HEK293 (cell line): ENCODE measurements around the gene RNF11.
A peak's percentile ranks its signal among the peaks of the same experiment; 100 is the strongest.

Experiments used
- AEBP2 ChIP-seq: fragments of 450-650 bp; formaldehyde crosslinking; IDR thresholded peaks from 2 replicates; pipeline ENCODE4 v1.5.1; 2016; ENCODE audit warnings: missing biosample characterization, missing genetic modification characterization, borderline replicate concordance
- HOXC10 ChIP-seq: sonication (generic); formaldehyde crosslinking; IDR thresholded peaks from 2 replicates; pipeline ENCODE4 v1.8.1; 2023; ENCODE audit warnings: mild to moderate bottlenecking, missing genetic modification reagents
- HOXD13 ChIP-seq: sonication (generic); formaldehyde crosslinking; IDR thresholded peaks from 2 replicates; pipeline ENCODE4 v1.8.0; 2022; ENCODE audit warnings: missing genetic modification reagents, borderline replicate concordance
- KLF10 ChIP-seq: fragments of 450-650 bp; IDR thresholded peaks from 2 replicates; pipeline ENCODE4 v1.5.1; 2018; ENCODE audit warnings: missing biosample characterization, mild to moderate bottlenecking, missing genetic modification characterization
- KLF8 ChIP-seq: fragments of 450-650 bp; formaldehyde crosslinking; IDR thresholded peaks from 2 replicates; pipeline ENCODE4 v1.5.1; 2016; ENCODE audit warnings: missing biosample characterization, missing genetic modification characterization
- KLF9 ChIP-seq: fragments of 450-650 bp; formaldehyde crosslinking; IDR thresholded peaks from 2 replicates; pipeline ENCODE4 v1.5.1; 2016; ENCODE audit warnings: missing biosample characterization, missing genetic modification characterization, low read depth
- OVOL3 ChIP-seq: fragments of 450-650 bp; formaldehyde crosslinking; IDR thresholded peaks from 2 replicates; pipeline ENCODE4 v1.5.1; 2016; ENCODE audit warnings: missing biosample characterization, missing genetic modification characterization
- SCRT1 ChIP-seq: fragments of 450-650 bp; formaldehyde crosslinking; IDR thresholded peaks from 2 replicates; pipeline ENCODE4 v1.5.1; 2016; ENCODE audit warnings: missing biosample characterization, missing genetic modification characterization, borderline replicate concordance
- ZBTB21 ChIP-seq: fragments of 450-650 bp; formaldehyde crosslinking; IDR thresholded peaks from 2 replicates; pipeline ENCODE4 v1.5.1; 2017; ENCODE audit warnings: missing biosample characterization, missing genetic modification characterization
- ZBTB49 ChIP-seq: fragments of 450-650 bp; formaldehyde crosslinking; IDR thresholded peaks from 2 replicates; pipeline ENCODE4 v1.5.1; 2016; ENCODE audit warnings: missing biosample characterization, missing genetic modification characterization, low read depth
- ZBTB6 ChIP-seq: fragments of 450-650 bp; formaldehyde crosslinking; IDR thresholded peaks from 2 replicates; pipeline ENCODE4 v1.5.1; 2017; ENCODE audit warnings: missing biosample characterization, missing genetic modification characterization
- ZEB2 ChIP-seq: fragments of 450-650 bp; formaldehyde crosslinking; IDR thresholded peaks from 2 replicates; pipeline ENCODE4 v1.5.1; 2016; ENCODE audit warnings: missing biosample characterization, missing genetic modification characterization
- ZNF157 ChIP-seq: fragments of 450-650 bp; formaldehyde crosslinking; IDR thresholded peaks from 2 replicates; pipeline ENCODE4 v1.5.1; 2016; ENCODE audit warnings: missing biosample characterization, missing genetic modification characterization
- ZNF19 ChIP-seq: fragments of 450-650 bp; formaldehyde crosslinking; IDR thresholded peaks from 2 replicates; pipeline ENCODE4; 2016; ENCODE audit warnings: missing biosample characterization, missing genetic modification characterization, low read depth
- ZNF2 ChIP-seq: fragments of 450-650 bp; formaldehyde crosslinking; IDR thresholded peaks from 2 replicates; pipeline ENCODE4 v1.5.1; 2016; ENCODE audit warnings: missing biosample characterization, missing genetic modification characterization
- ZNF214 ChIP-seq: fragments of 450-650 bp; formaldehyde crosslinking; IDR thresholded peaks from 2 replicates; pipeline ENCODE4 v1.5.1; 2017; ENCODE audit warnings: missing biosample characterization, mild to moderate bottlenecking, missing genetic modification characterization, borderline replicate concordance
- ZNF221 ChIP-seq: fragments of 450-650 bp; formaldehyde crosslinking; IDR thresholded peaks from 2 replicates; pipeline ENCODE4 v1.5.1; 2017; ENCODE audit warnings: missing biosample characterization, missing genetic modification characterization, borderline replicate concordance
- ZNF23 ChIP-seq: fragments of 450-650 bp; formaldehyde crosslinking; IDR thresholded peaks from 2 replicates; pipeline ENCODE4 v1.5.1; 2016; ENCODE audit warnings: missing biosample characterization, missing genetic modification characterization, borderline replicate concordance
- ZNF266 ChIP-seq: fragments of 450-650 bp; formaldehyde crosslinking; IDR thresholded peaks from 2 replicates; pipeline ENCODE4 v1.5.1; 2016; ENCODE audit warnings: missing biosample characterization, missing genetic modification characterization, low read depth
- ZNF274 ChIP-seq, 2 experiments: fragments of 200-500 bp in 1 of 2; fragments of 450-650 bp in 1 of 2; sonication (Bioruptor generic) in 1 of 2; formaldehyde crosslinking in 1 of 2; IDR thresholded peaks; 2 replicates each; pipeline versions ENCODE4 v1.5.1 to v1.6.1; 2014 to 2016; ENCODE audit warnings: borderline replicate concordance in 1 of 2, inconsistent platforms in 1 of 2, low read length in 1 of 2, missing biosample characterization in 1 of 2, missing genetic modification characterization in 1 of 2
- ZNF302 ChIP-seq: fragments of 450-650 bp; formaldehyde crosslinking; IDR thresholded peaks from 2 replicates; pipeline ENCODE4 v1.5.1; 2016; ENCODE audit warnings: missing biosample characterization, missing genetic modification characterization, low read depth
- ZNF335 ChIP-seq: fragments of 450-650 bp; formaldehyde crosslinking; conservative IDR thresholded peaks from 2 replicates; pipeline ENCODE4 v1.5.1; 2016; ENCODE audit warnings: missing biosample characterization, missing genetic modification characterization
- ZNF416 ChIP-seq: fragments of 450-650 bp; formaldehyde crosslinking; IDR thresholded peaks from 2 replicates; pipeline ENCODE4 v1.5.1; 2016; ENCODE audit warnings: missing biosample characterization, missing genetic modification characterization
- ZNF48 ChIP-seq: fragments of 450-650 bp; formaldehyde crosslinking; IDR thresholded peaks from 2 replicates; pipeline ENCODE4 v1.5.1; 2016; ENCODE audit warnings: missing biosample characterization, missing genetic modification characterization
- ZNF549 ChIP-seq: fragments of 450-650 bp; IDR thresholded peaks from 2 replicates; pipeline ENCODE4 v1.5.1; 2018; ENCODE audit warnings: missing biosample characterization, missing genetic modification characterization, mild to moderate bottlenecking, inconsistent platforms, moderate library complexity
- ZNF561 ChIP-seq: fragments of 450-650 bp; IDR thresholded peaks from 2 replicates; pipeline ENCODE4 v1.5.1; 2018; ENCODE audit warnings: missing biosample characterization, missing genetic modification characterization, borderline replicate concordance
- ZNF610 ChIP-seq: fragments of 450-650 bp; formaldehyde crosslinking; IDR thresholded peaks from 2 replicates; pipeline ENCODE4 v1.5.1; 2016; ENCODE audit warnings: missing biosample characterization, missing genetic modification characterization, borderline replicate concordance
- ZNF626 ChIP-seq: fragments of 450-650 bp; sonication (Bioruptor Pico); formaldehyde crosslinking; IDR thresholded peaks from 2 replicates; pipeline ENCODE4 v1.5.1; 2018; ENCODE audit warnings: missing biosample characterization, missing genetic modification characterization, inconsistent platforms
- ZNF768 ChIP-seq: fragments of 450-650 bp; formaldehyde crosslinking; IDR thresholded peaks from 2 replicates; pipeline ENCODE4 v1.5.1; 2018; ENCODE audit warnings: missing biosample characterization, mild to moderate bottlenecking, missing genetic modification characterization
- ZSCAN16 ChIP-seq: fragments of 450-650 bp; formaldehyde crosslinking; IDR thresholded peaks from 2 replicates; pipeline ENCODE4 v1.5.1; 2016; ENCODE audit warnings: missing biosample characterization, missing genetic modification characterization
- ZSCAN23 ChIP-seq: fragments of 450-650 bp; formaldehyde crosslinking; IDR thresholded peaks from 2 replicates; pipeline ENCODE4 v1.5.1; 2016; ENCODE audit warnings: missing biosample characterization, missing genetic modification characterization
- ZSCAN30 ChIP-seq: fragments of 450-650 bp; IDR thresholded peaks from 2 replicates; pipeline ENCODE4 v1.5.1; 2018; ENCODE audit warnings: missing biosample characterization, mild to moderate bottlenecking, missing genetic modification characterization, moderate library complexity
- TF ChIP-seq, protein P1 (sequence below): fragments of 450-650 bp; formaldehyde crosslinking; IDR thresholded peaks from 2 replicates; pipeline ENCODE4 v1.5.1; 2017; ENCODE audit warnings: missing biosample characterization, missing genetic modification characterization
- TF ChIP-seq, protein P2 (sequence below): sonication (generic); formaldehyde crosslinking; IDR thresholded peaks from 2 replicates; pipeline ENCODE4 v1.8.1; 2022; ENCODE audit warnings: mild to moderate bottlenecking, moderate library complexity, missing genetic modification reagents

Gene RNF11

GRCh38 chr1:51284487-51284954, 48.4 kb downstream of the RNF11 start (continued):
- no peak for TF ChIP-seq ZNF157 (tag by site-specific recombination)
- TF ChIP-seq ZNF274 (IDR thresholded peaks at IDR 0.05; ENCODE audit: low read length): no peak
- no peak for TF ChIP-seq ZNF274 (tag by site-specific recombination; IDR thresholded peaks at IDR 0.05; ENCODE audit: borderline replicate concordance)
- no peak; the same call in 1 of the 2 replicates for TF ChIP-seq KLF8 (tag by site-specific recombination)
- TF ChIP-seq ZNF549: no peak
- no peak for TF ChIP-seq ZNF214 (tag by site-specific recombination)
- TF ChIP-seq ZNF768 (tag by site-specific recombination): no peak
- TF ChIP-seq ZSCAN23 (tag by site-specific recombination): no peak
- no peak for TF ChIP-seq HOXC10 (CRISPR knock-in tag)
- no peak for TF ChIP-seq ZBTB6
- TF ChIP-seq HOXD13 (CRISPR knock-in tag): no peak
- TF ChIP-seq OVOL3 (tag by site-specific recombination): peak; percentile 67; the same call in 1 of the 2 replicates
- no peak for TF ChIP-seq ZSCAN16
- no peak for TF ChIP-seq ZNF221 (tag by site-specific recombination)
- TF ChIP-seq ZBTB21: peak; percentile 70; the same call in 1 of the 2 replicates
- TF ChIP-seq ZNF19: no peak
- TF ChIP-seq ZNF610 (tag by site-specific recombination): peak; percentile 67
- peak; percentile 59 for TF ChIP-seq ZNF335 (tag by site-specific recombination)
- no peak for TF ChIP-seq ZNF2 (tag by site-specific recombination)
- TF ChIP-seq ZEB2 (tag by site-specific recombination): peak; percentile 80; the same call in 1 of the 2 replicates
- TF ChIP-seq ZNF23 (tag by site-specific recombination): no peak
- TF ChIP-seq ZNF266 (tag by site-specific recombination): no peak
- TF ChIP-seq ZNF302 (tag by site-specific recombination): no peak
- TF ChIP-seq, protein P1, sequence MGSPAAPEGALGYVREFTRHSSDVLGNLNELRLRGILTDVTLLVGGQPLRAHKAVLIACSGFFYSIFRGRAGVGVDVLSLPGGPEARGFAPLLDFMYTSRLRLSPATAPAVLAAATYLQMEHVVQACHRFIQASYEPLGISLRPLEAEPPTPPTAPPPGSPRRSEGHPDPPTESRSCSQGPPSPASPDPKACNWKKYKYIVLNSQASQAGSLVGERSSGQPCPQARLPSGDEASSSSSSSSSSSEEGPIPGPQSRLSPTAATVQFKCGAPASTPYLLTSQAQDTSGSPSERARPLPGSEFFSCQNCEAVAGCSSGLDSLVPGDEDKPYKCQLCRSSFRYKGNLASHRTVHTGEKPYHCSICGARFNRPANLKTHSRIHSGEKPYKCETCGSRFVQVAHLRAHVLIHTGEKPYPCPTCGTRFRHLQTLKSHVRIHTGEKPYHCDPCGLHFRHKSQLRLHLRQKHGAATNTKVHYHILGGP (tag by site-specific recombination): peak; percentile 70; the same call in 1 of the 2 replicates
- TF ChIP-seq KLF10 (tag by site-specific recombination): peak; percentile 76
- TF ChIP-seq AEBP2: no peak
- peak; percentile 47; the same call in 1 of the 2 replicates for TF ChIP-seq ZNF561 (tag by site-specific recombination)
- TF ChIP-seq, protein P2, sequence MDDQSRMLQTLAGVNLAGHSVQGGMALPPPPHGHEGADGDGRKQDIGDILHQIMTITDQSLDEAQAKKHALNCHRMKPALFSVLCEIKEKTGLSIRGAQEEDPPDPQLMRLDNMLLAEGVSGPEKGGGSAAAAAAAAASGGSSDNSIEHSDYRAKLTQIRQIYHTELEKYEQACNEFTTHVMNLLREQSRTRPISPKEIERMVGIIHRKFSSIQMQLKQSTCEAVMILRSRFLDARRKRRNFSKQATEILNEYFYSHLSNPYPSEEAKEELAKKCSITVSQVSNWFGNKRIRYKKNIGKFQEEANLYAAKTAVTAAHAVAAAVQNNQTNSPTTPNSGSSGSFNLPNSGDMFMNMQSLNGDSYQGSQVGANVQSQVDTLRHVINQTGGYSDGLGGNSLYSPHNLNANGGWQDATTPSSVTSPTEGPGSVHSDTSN (CRISPR knock-in tag): no peak
- no peak for TF ChIP-seq KLF9
- no peak for TF ChIP-seq ZNF48
- TF ChIP-seq ZNF626: no peak
- peak; percentile 91 for TF ChIP-seq SCRT1 (tag by site-specific recombination)
- peak; percentile 79; the same call in 1 of the 2 replicates for TF ChIP-seq ZSCAN30 (tag by site-specific recombination)
- no peak for TF ChIP-seq ZNF416 (tag by site-specific recombination)
- no peak for TF ChIP-seq ZBTB49 (tag by site-specific recombination)
